Fibroblast of lung (primary cell): ENCODE data around the gene APOBEC3A. TPM values are rescaled to one million over a fixed set of nuclear protein-coding genes. Genes with fewer than 3 reads are reported as not detected.

ENCODE experiments used
- DNase-seq, 2 donors: peaks; one replicate each; pipeline versions ENCODE4 v3.0.0 to v3.0.0-alpha.2; 2010; ENCODE audit warnings: low read depth in 2 of 2
- H2AFZ ChIP-seq: 2 replicates; pipeline ENCODE4 v1.5.1; 2012; ENCODE audit warnings: low read length, control low read depth, inconsistent platforms
- H3K27ac ChIP-seq: 2 replicates; pipeline ENCODE4 v1.5.1; 2011; ENCODE audit warnings: low read length, control low read depth; ENCODE audit not compliant: insufficient read depth
- H3K27me3 ChIP-seq: 2 replicates; pipeline ENCODE4 v1.5.1; 2011; ENCODE audit warnings: mild to moderate bottlenecking, low read length; ENCODE audit not compliant: control insufficient read depth, insufficient read depth
- H3K36me3 ChIP-seq: 2 replicates; pipeline ENCODE4 v1.5.1; 2011; ENCODE audit warnings: low read length; ENCODE audit not compliant: control insufficient read depth, insufficient read depth
- H3K4me1 ChIP-seq: 2 replicates; pipeline ENCODE4 v1.5.1; 2011; ENCODE audit warnings: low read length; ENCODE audit not compliant: control insufficient read depth, insufficient read depth; ENCODE audit errors: extremely low read depth
- H3K4me2 ChIP-seq: 2 replicates; pipeline ENCODE4 v1.5.1; 2011; ENCODE audit warnings: low read length, control low read depth; ENCODE audit not compliant: insufficient read depth; ENCODE audit errors: extremely low read depth
- H3K4me3 ChIP-seq, 4 experiments: fragments of 200-600 bp in 1 of 4; sonication (generic) in 1 of 4; replicated peaks in 1 of 4; 2 replicates each; pipeline ENCODE4 v1.5.1; 2011 to 2016; ENCODE audit warnings: low read length in 4 of 4, low read depth in 3 of 4, mild to moderate bottlenecking in 3 of 4, control low read depth in 2 of 4, inconsistent platforms in 1 of 4, mixed read lengths in 1 of 4; ENCODE audit not compliant: insufficient read depth in 1 of 4; ENCODE audit errors: control extremely low read depth in 1 of 4
- H3K79me2 ChIP-seq: 2 replicates; pipeline ENCODE4 v1.5.1; 2012; ENCODE audit warnings: mild to moderate bottlenecking, low read length, inconsistent platforms; ENCODE audit not compliant: control insufficient read depth, insufficient read depth
- H3K9ac ChIP-seq: 2 replicates; pipeline ENCODE4 v1.5.1; 2011; ENCODE audit warnings: mild to moderate bottlenecking, low read length, control low read depth; ENCODE audit not compliant: insufficient read depth
- H3K9me3 ChIP-seq: 2 replicates; pipeline ENCODE4 v1.5.1; 2012; ENCODE audit warnings: low read depth, low read length; ENCODE audit not compliant: control insufficient read depth, insufficient read depth
- H4K20me1 ChIP-seq: 2 replicates; pipeline ENCODE4 v1.5.1; 2011; ENCODE audit warnings: low read length; ENCODE audit not compliant: control insufficient read depth, insufficient read depth; ENCODE audit errors: extremely low read depth
- EZH2 ChIP-seq: IDR thresholded peaks from 2 replicates; pipeline ENCODE4 v1.5.1; 2012; ENCODE audit warnings: low read length, control low read depth, mild to moderate bottlenecking; ENCODE audit errors: missing control alignments
- polyA plus RNA-seq, 2 donors: library from polyadenylated mRNA; depleted of rRNA in 1 of 2; stranded (reverse) in 1 of 2; unstranded in 1 of 2; fragments of >200 nt; gene quantifications; 2 replicates each; pipeline ENCODE4 v1.2.1, GENCODE V29; 2011 to 2012; ENCODE audit warnings: missing spikeins in 1 of 2
- total RNA-seq: library from RNA; depleted of rRNA; stranded (reverse); fragments of >200 nt; gene quantifications from 2 replicates; pipeline ENCODE4 v1.2.1, GENCODE V29; 2014
- TF ChIP-seq, protein P1 (sequence below), 2 donors: IDR thresholded peaks in 1 of 2; conservative IDR thresholded peaks in 1 of 2; 1 replicate in 1 of 2; 2 replicates in 1 of 2; pipeline ENCODE4 v1.5.1; 2011 to 2012; ENCODE audit warnings: low read length in 2 of 2, control low read depth in 1 of 2, inconsistent platforms in 1 of 2, low read depth in 1 of 2, mild to moderate bottlenecking in 1 of 2

The APOBEC3A gene
- total and polyA plus RNA-seq, 2 donors (not counting 1 experiment from before 2014, with no cell fraction given) = not detected

DNA sequence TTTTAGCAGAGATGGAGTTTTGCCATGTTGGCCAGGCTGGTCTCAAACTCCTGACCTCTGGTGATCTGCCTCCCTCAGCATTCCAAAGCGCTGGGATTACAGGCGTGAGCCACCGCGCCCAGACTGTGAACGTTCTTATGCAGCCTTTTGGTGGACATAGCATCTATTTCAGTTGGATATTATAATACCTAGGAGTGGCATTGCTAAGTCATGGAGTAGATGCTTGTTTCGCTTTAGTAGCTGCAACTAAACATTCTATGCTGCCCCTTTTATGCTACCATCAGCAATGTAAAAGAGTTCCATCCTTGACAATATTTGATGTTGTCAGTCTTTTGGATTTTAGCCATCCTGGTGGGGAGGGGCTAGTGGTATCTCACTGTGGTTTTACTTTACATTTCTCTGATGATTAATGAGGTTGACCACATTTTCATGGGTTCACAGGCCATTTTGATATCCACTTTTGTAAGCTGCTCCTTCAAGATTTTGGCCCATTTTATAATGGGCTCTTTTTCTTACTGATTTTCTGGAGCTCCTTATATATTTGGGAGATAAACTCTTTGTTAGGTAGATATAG is 16.5 kb upstream of the APOBEC3A start:
- Histone ChIP-seq H4K20me1 (no peaks in the 10 kb centered on the region), H3K27ac (no peak overlapping the region), H3K36me3 (no peaks in the 10 kb centered on the region), H3K27me3 (peaks cover 12% of the 10 kb centered on the region), H3K79me2 (no peaks in the 10 kb centered on the region), H3K9me3 (no peaks in the 10 kb centered on the region), H3K9ac (no peak overlapping the region), H3K4me2 (no peak overlapping the region), H2AFZ (no peak overlapping the region), H3K4me3 (no peak overlapping the region), H3K4me1 (no peaks in the 10 kb centered on the region)
- TF ChIP-seq, protein P1, sequence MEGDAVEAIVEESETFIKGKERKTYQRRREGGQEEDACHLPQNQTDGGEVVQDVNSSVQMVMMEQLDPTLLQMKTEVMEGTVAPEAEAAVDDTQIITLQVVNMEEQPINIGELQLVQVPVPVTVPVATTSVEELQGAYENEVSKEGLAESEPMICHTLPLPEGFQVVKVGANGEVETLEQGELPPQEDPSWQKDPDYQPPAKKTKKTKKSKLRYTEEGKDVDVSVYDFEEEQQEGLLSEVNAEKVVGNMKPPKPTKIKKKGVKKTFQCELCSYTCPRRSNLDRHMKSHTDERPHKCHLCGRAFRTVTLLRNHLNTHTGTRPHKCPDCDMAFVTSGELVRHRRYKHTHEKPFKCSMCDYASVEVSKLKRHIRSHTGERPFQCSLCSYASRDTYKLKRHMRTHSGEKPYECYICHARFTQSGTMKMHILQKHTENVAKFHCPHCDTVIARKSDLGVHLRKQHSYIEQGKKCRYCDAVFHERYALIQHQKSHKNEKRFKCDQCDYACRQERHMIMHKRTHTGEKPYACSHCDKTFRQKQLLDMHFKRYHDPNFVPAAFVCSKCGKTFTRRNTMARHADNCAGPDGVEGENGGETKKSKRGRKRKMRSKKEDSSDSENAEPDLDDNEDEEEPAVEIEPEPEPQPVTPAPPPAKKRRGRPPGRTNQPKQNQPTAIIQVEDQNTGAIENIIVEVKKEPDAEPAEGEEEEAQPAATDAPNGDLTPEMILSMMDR (conservative IDR thresholded peaks at IDR 0.05 in 1 of 2, IDR thresholded peaks at IDR 0.05 in 1 of 2; ENCODE audit: low read depth in 1 of 2, low read length in 2 of 2) = no peak
- no peak for TF ChIP-seq EZH2
- DNase-seq = peak in 1 of 2 donors; percentile 21

- peak in 1 of 2 donors; percentile 11 for DNase-seq
- H4K20me1 ChIP-seq = no peaks in the 10 kb centered on the region
- no peaks in the 10 kb centered on the region for H3K79me2 ChIP-seq
- no peak overlapping the region for H3K27ac ChIP-seq
- H3K36me3 ChIP-seq = no peaks in the 10 kb centered on the region
- H2AFZ ChIP-seq = no peak overlapping the region
- H3K9ac ChIP-seq = no peak overlapping the region
- no peaks in the 10 kb centered on the region for H3K9me3 ChIP-seq
- no peaks in the 10 kb centered on the region for H3K4me1 ChIP-seq
- H3K4me2 ChIP-seq = no peak overlapping the region
- H3K27me3 ChIP-seq = peaks cover 13% of the 10 kb centered on the region
- no peak overlapping the region for H3K4me3 ChIP-seq
- TF ChIP-seq EZH2 = no peak
- TF ChIP-seq, protein P1 (conservative IDR thresholded peaks at IDR 0.05 in 1 of 2, IDR thresholded peaks at IDR 0.05 in 1 of 2; ENCODE audit: low read depth in 1 of 2, low read length in 2 of 2) = no peak
Observed at GRCh38 chr22:38941488-38941987, 15.9 kb upstream of the APOBEC3A start.

GRCh38 chr22:38942702-38943101 is 14.7 kb upstream of the APOBEC3A start:
- Histone ChIP-seq H3K36me3 (no peaks in the 10 kb centered on the region), H3K27ac (no peak overlapping the region), H3K9ac (no peak overlapping the region), H3K4me3 (no peak overlapping the region), H3K4me1 (no peaks in the 10 kb centered on the region), H3K27me3 (peaks cover 24% of the 10 kb centered on the region), H3K4me2 (no peak overlapping the region), H2AFZ (no peak overlapping the region), H3K9me3 (no peaks in the 10 kb centered on the region), H4K20me1 (no peaks in the 10 kb centered on the region), H3K79me2 (no peaks in the 10 kb centered on the region)
- no peak for DNase-seq
- TF ChIP-seq EZH2 = no peak
- TF ChIP-seq, protein P1 (conservative IDR thresholded peaks at IDR 0.05 in 1 of 2, IDR thresholded peaks at IDR 0.05 in 1 of 2; ENCODE audit: low read depth in 1 of 2, low read length in 2 of 2) = no peak
